Gastroesophageal sphincter (tissue), 4 donors: ENCODE results near the gene RTL10. TPM values are rescaled to one million over a fixed set of nuclear protein-coding genes. Genes with fewer than 3 reads are reported as not detected.

ENCODE experiments used
- ATAC-seq: fragments of 150-250 bp; one replicate; pipeline ENCODE4 v1.9.1; 2016; ENCODE audit warnings: mild to moderate bottlenecking, moderate library complexity
- H3K27ac ChIP-seq, 4 donors: fragments of 200-600 bp; sonication (generic) in 3 of 4; 1 replicate in 3 of 4; 2 replicates in 1 of 4; pipeline ENCODE4 v1.5.1; 2016 to 2019
- H3K27me3 ChIP-seq: fragments of 200-600 bp; sonication (generic); one replicate; pipeline ENCODE4 v1.5.1; 2019
- H3K36me3 ChIP-seq, 2 donors: fragments of 200-600 bp; sonication (generic); one replicate each; pipeline ENCODE4 v1.5.1; 2019; ENCODE audit warnings: control low read depth in 1 of 2
- H3K4me1 ChIP-seq, 3 donors: fragments of 200-600 bp; sonication (generic); 1 replicate in 2 of 3; 2 replicates in 1 of 3; pipeline ENCODE4 v1.5.1; 2016 to 2019; ENCODE audit warnings: control low read depth in 2 of 3
- H3K4me3 ChIP-seq, 2 donors: fragments of 200-600 bp; sonication (generic); one replicate each; pipeline ENCODE4 v1.5.1; 2019; ENCODE audit warnings: mild to moderate bottlenecking in 1 of 2, moderate library complexity in 1 of 2
- H3K9me3 ChIP-seq, 3 donors: fragments of 200-600 bp; sonication (generic); one replicate each; pipeline ENCODE4 v1.5.1; 2017 to 2019; ENCODE audit warnings: control low read depth in 2 of 3
- EP300 ChIP-seq: sonication (generic); formaldehyde crosslinking; IDR thresholded peaks from one replicate; pipeline ENCODE4 v1.6.1; 2017; ENCODE audit warnings: antibody characterized with exemption, mild to moderate bottlenecking
- POLR2A ChIP-seq, 2 donors: fragments of 450-650 bp; IDR thresholded peaks; one replicate each; pipeline ENCODE4 v1.6.1; 2017; ENCODE audit warnings: antibody characterized with exemption in 2 of 2, mild to moderate bottlenecking in 2 of 2, moderate library complexity in 1 of 2
- POLR2AphosphoS5 ChIP-seq: sonication (generic); formaldehyde crosslinking; IDR thresholded peaks from one replicate; pipeline ENCODE4 v1.6.1; 2017; ENCODE audit warnings: antibody characterized with exemption
- WGBS, 2 donors: methylation state at CpG; one replicate each; pipeline ENCODE4 v1.1.5; 2018; ENCODE audit warnings: low coverage in 1 of 2; 5-methylcytosine and 5-hydroxymethylcytosine counted together
- total RNA-seq, 4 donors: library from RNA; depleted of rRNA; stranded (reverse); fragments of >200 nt; gene quantifications; one replicate each; pipeline ENCODE4 v1.1.0, GENCODE V29; 2016
- TF ChIP-seq, protein P1 (sequence below), 4 experiments: fragments of 200-600 bp in 2 of 4; fragments of 450-650 bp in 2 of 4; sonication (generic) in 1 of 4; IDR thresholded peaks; one replicate each; pipeline ENCODE4 v1.5.1; 2017 to 2019; ENCODE audit warnings: antibody characterized with exemption in 4 of 4, mild to moderate bottlenecking in 2 of 4, moderate library complexity in 2 of 4

RTL10 gene
- total RNA-seq, 4 donors from 2014 or later, result 6.6 to 15.9 (median 10.4) TPM

- TF ChIP-seq, protein P1, sequence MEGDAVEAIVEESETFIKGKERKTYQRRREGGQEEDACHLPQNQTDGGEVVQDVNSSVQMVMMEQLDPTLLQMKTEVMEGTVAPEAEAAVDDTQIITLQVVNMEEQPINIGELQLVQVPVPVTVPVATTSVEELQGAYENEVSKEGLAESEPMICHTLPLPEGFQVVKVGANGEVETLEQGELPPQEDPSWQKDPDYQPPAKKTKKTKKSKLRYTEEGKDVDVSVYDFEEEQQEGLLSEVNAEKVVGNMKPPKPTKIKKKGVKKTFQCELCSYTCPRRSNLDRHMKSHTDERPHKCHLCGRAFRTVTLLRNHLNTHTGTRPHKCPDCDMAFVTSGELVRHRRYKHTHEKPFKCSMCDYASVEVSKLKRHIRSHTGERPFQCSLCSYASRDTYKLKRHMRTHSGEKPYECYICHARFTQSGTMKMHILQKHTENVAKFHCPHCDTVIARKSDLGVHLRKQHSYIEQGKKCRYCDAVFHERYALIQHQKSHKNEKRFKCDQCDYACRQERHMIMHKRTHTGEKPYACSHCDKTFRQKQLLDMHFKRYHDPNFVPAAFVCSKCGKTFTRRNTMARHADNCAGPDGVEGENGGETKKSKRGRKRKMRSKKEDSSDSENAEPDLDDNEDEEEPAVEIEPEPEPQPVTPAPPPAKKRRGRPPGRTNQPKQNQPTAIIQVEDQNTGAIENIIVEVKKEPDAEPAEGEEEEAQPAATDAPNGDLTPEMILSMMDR (IDR thresholded peaks at IDR 0.05), result no peak
- TF ChIP-seq POLR2A (IDR thresholded peaks at IDR 0.05) (no peak), POLR2AphosphoS5 (no peak), EP300 (no peak)
- Histone ChIP-seq H3K27ac (no peak overlapping the region), H3K9me3 (no peaks in the 10 kb centered on the region), H3K4me1 (no peaks in the 10 kb centered on the region), H3K4me3 (no peak overlapping the region), H3K36me3 (peaks cover 0 to 95% of the 10 kb centered on the region in 2 donors), H3K27me3 (no peaks in the 10 kb centered on the region)
- no peak for ATAC-seq
- 82 to 93% methylated on average over 7 to 8 of the region's 11 CpGs for WGBS, 2 donors
Measured at GRCh38 chr22:19901577-19902244, 47.0 kb upstream of the RTL10 start.

- ATAC-seq, result no peak
- H3K27me3 ChIP-seq, result no peaks in the 10 kb centered on the region
- H3K4me3 ChIP-seq, result no peak overlapping the region
- 87% methylated on average over 3 of the region's 13 CpGs; no CpG with 5 or more reads in 1 of the 2 donors for WGBS, 2 donors
- H3K36me3 ChIP-seq, result peaks cover 0 to 93% of the 10 kb centered on the region in 2 donors
- no peaks in the 10 kb centered on the region for H3K4me1 ChIP-seq
- TF ChIP-seq, protein P1 (IDR thresholded peaks at IDR 0.05), result no peak
- TF ChIP-seq POLR2A (IDR thresholded peaks at IDR 0.05), result no peak
- no peaks in the 10 kb centered on the region for H3K9me3 ChIP-seq
- no peak overlapping the region for H3K27ac ChIP-seq
Measured at GRCh38 chr22:19900707-19901436, 46.2 kb upstream of the RTL10 start.

GRCh38 chr22:19898831-19899567 lies 44.3 kb upstream of the RTL10 start:
- Histone ChIP-seq H3K4me1 (no peaks in the 10 kb centered on the region), H3K27me3 (no peaks in the 10 kb centered on the region), H3K4me3 (no peak overlapping the region), H3K36me3 (peaks cover 0 to 95% of the 10 kb centered on the region in 2 donors), H3K27ac (no peak overlapping the region), H3K9me3 (no peaks in the 10 kb centered on the region)
- TF ChIP-seq EP300, result no peak
- no peak for TF ChIP-seq POLR2A (IDR thresholded peaks at IDR 0.05)
- TF ChIP-seq, protein P1 (IDR thresholded peaks at IDR 0.05), result no peak
- no peak for TF ChIP-seq POLR2AphosphoS5
- no peak for ATAC-seq
- WGBS, 2 donors, result 80 to 100% methylated on average over 1 to 3 of the region's 16 CpGs

DNA sequence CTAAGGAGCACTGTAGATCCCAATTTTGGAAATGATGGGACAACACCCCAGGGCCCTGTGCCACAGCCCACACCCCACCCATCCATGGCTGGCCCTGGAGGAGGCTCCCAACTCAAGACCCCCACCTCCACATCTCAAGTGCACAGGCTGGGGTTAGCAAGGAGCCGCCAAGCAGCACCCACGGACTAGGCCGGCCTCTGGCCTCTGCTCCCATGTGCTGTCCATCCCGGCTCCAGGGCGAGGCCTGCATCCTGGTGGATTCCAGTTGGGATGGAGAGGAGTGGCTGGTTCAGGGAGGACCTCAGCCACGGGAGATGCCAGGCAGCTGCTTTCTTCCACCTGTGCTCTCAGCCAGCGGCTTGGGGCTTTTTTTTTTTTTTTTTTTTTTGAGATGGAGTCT lies 43.5 kb upstream of the RTL10 start:
- Histone ChIP-seq H3K9me3 (no peaks in the 10 kb centered on the region), H3K27ac (no peak overlapping the region), H3K4me1 (no peaks in the 10 kb centered on the region), H3K27me3 (no peaks in the 10 kb centered on the region), H3K4me3 (no peak overlapping the region), H3K36me3 (peaks cover 0 to 95% of the 10 kb centered on the region in 2 donors)
- no peak for ATAC-seq
- TF ChIP-seq POLR2A (IDR thresholded peaks at IDR 0.05), result no peak
- TF ChIP-seq, protein P1 (IDR thresholded peaks at IDR 0.05), result no peak
- no peak for TF ChIP-seq POLR2AphosphoS5
- TF ChIP-seq EP300, result no peak
- WGBS, 2 donors, result 93 to 100% methylated on average over 4 of the region's 7 CpGs
